HG02588 (cell line): ENCODE data around the gene FAM76B.

Source experiments
- ATAC-seq: cut with Tn5 transposase; IDR thresholded peaks from one replicate; pipeline ENCODE4 v1.9.1; 2021; ENCODE audit warnings: mild to moderate bottlenecking, moderate library complexity; ENCODE audit not compliant: unreplicated experiment

Gene FAM76B

DNA sequence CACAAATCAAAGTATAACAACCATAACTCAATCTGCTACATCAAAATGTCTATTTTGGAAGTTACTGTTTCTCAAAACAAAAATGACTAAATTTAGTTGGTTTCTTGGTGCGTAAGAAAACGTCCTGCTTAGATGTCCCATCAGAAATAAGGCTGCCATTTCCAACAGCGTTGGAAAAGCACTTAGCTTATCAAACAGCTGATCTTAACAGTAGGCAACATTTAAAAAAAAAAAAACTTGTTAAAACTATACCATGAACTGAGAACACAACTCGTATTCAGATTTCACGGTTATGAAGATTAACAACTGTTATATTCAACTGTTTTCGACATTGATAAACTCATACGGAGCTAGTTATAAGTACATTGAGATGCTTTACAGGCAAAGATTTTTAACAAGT lies 3.1 kb upstream of the FAM76B start:
- no peak for ATAC-seq

DNA sequence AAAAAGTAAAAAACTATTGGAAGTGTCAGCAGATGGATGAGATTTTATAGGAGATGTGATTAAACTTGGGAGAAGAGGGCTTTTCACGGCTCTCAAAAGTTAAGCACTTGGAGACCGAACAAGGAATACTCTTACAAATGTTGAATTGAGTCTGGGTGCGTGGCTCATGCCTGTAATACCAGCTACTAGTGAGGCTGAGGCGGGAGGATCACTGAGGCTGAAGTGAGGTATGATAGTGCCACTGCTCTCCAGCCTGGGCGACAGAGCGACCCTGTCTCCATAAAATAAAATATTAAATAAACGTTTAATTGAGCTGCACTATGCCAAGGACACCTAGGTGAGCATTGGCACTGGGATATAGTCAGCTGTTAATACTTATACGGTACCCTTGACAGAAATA lies 2.6 kb upstream of the FAM76B start:
- ATAC-seq = no peak

DNA sequence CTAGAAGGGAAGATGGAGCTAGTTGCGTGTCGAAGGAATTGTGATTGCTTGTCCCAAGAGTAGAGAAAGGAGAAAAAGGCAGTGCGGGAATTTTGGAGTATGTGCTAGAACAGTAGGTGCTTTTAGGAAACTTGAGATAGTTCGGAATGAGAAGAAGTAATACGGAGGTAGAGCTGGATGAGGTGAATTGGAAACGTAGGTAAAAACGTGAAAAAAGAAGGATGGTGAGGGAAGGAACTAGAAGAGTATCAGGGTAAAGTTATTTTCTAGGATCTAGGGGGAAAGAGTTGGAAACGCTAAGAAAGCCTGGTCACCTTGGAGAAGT lies 2.1 kb upstream of the FAM76B start:
- no peak for ATAC-seq

DNA sequence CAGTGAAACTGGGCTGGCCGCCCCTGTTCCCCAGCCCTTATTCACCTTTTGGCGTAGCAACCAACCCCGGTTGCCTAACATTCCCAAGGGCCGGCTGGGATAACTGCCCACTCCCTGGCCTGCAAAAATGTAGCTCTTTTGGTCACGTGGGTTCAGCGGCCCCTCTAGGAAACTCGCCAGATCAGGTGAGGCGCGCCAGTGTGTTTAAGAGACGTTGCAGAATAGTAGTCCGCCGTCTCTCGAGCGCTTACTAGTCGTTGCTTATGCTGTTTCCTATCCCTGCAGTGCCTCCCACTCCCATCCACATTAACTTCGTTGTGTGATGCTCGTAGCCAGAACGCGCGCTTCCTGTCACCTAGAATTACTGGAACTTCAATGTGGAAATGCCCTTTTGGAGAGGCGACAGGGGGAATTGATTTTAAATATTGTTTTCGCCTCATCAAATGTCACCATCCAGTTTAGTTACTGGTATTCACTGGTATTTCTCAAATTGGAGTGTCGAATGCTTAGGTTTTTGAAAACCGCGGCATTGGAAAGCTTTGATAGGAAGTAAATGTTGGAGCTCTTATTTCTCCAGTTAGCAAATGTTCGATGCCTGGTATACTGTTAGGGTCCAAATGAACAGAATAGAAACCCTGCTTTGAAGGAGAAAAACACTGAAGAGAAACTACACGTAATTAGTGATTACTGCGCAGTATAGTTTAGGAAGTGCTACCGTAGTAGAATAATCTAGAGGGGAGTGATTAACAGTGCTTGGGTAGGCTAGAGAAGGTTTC lies 1.5 kb upstream of the FAM76B start:
- no peak for ATAC-seq

DNA sequence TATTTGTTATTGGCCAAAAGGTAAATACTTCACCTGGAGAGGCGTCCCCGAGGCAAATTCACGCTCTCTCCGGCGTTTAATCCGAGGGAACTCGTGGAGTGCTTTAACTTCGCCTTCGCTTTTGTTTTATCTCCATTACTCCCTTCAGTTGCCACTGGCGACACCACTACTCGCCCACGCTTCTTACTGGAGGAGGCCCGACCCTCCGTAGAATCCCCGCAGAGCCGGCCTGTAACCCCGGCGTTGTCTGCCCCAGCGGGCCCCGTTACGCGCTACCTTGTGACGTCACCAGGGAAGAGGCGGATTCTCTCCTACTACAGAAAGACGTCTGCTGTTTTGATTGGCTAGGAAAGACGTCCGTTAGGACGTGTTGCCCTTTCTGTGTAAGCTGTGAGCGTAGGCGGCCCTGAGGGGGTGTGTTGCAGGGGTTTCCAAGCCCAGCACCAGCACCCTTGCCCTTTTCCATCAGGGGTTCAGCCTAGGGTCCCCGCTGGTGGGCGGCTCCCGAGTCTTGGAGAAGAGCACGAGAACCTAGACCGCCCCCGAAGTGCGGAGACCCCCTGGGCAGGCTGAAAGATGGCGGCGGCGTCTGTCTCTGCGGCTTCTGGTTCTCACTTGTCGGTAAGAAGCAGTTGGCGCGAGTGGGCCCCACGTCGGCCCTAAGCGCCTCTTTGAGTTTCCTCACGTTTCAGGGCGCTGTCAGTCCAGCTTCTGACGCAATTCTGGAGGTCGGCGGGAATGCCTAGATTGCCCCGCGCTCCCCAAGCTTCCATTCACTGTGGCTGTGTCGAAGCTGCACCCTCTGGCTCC lies 746 bp upstream of the FAM76B start, which contains the start of gene CEP57:
TSS of gene CEP57 (plus strand) at position 376 of the 810 bp plus-strand sequence. CDS start at position 577, 201 bp downstream.
- peak; percentile 64 for ATAC-seq

DNA sequence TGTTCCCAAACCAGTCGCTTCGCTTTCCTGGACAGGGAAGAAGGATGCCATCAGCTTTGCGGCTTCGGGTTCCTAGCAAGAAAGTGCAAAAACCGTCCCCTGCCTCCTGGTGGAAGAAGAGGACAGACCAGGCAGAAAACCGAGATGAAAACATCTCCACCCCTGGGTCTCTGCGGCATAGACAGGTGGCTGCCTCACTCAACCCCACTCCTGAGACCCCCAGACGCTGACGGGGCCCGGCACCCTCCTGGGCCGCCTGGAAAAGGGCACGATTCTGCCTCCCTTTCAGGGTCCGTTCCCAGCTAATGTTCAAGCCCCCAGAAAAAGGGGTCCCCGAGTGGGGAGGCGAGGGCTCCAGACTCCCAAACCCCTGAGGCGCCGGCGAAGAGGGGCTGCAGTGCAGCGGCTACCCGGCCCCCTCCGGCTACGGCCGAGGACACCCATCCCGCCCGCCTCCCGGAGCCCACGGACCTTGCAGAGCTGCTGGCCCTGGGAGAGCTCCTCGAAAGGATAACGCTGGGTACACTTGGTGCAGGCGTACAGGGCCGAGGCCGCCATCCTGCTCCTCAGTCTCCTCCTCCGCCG lies 569 bp downstream of the FAM76B start:
- ATAC-seq = no peak

DNA sequence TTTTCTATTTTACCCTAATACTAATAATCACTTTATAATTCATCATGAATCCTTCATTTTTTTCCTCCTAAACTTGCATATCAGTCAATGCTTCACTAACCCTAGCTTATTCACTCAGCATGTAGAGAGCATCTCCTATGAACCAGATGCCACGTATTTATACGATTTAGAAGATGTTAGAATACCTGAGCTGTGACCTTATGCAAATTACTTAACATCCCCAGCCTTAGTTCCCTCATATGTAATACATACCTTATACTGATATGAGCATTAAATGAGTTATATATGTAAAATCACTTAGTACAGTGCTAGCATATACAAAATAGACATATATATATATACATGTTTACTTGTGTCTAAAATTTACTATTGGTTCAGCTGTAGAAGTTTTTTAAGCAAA lies 9.0 kb downstream of the FAM76B start:
- no peak for ATAC-seq

DNA sequence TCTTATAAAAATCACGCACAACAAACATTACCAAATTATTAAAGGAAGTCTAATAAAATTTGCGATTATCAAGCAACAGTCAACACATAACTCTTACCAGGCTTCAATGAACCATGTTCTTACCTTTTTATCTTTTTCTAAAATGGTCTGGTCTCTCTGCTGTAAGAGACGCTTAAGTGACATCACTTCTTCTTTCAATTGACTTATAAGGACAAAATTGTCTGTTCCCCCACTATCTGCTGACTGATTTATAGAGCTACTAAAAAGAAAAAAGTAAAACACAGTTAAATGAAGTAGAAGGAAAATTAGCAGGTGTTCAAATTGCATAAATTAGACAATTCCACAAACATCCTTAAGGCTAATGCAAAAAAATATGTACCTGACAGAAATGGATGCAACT lies 10.9 kb downstream of the FAM76B start:
- no peak for ATAC-seq

DNA sequence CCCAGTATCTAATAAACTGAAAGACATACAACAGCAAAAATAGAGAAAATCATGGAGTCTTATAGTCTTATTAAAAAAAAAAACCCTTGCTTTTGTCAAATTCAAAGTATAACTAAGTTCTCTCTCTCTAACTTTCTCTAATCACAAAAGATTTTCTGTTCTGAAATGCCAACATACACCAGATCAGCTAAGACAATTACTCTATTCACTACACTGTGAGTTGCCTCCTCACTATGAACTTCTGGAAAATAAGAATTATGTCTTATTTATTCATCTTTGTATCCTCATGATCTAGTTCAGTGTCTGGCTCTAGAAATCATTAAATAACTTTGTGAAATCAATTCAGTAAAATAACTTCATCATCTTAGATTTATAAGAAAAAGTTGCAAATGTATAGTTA lies 12.7 kb downstream of the FAM76B start:
- no peak for ATAC-seq

DNA sequence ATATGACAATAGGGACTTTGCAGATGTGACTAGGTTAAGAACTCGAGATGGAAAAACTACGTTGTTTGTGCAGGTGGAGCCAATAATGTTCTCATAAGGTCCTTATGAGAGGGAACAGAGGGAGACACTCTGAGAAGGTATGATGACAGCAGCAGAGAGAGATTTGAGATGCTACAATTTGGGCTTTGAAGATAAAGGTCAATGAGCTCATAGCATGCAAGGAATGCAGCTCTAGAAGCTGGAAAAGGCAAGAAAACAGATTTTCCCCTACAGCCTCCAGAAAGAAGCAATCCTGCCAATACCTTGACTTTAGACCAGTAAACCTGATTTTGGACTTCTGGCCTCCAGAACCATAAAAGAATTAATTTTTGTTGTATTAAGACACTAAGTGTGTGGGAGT lies 21.1 kb downstream of the FAM76B start:
- no peak for ATAC-seq

DNA sequence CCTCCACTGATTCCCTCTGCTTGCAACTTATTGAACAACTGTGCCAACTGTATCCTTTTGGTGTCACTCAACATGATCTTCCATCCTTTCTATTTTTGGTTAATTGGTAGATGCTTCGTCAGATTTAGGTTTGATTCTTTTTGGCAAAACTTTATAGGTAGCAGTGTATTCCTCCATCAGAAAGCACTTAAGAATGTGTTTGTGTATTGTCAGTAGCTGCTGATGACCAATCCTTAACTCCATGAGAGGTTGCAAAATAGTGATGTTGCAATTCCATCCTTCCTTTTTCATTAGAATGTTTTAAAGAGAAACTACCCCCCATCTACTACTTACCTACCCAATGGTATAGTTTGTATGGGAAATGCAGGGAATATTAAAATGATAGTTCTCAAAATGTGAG lies 22.1 kb downstream of the FAM76B start:
- no peak for ATAC-seq

DNA sequence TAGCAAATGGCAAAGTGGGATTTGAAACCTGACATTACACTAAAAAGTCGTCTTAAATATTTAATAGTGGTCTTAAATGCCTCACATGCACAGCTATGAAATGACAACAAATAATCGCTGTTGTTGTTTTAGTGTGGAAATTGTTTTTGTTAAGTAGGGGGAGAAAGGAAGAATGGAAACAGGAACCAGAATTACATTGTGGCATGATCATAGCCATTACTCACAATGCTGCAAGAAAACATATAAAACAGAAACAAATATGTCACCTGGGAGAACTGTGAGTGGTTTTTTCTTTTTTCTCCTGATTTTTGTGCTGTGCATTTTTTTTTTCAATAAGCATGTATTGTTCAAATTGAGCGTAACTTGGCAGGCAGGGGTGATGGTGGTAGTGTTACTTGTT lies 22.9 kb downstream of the FAM76B start:
- ATAC-seq = no peak

DNA sequence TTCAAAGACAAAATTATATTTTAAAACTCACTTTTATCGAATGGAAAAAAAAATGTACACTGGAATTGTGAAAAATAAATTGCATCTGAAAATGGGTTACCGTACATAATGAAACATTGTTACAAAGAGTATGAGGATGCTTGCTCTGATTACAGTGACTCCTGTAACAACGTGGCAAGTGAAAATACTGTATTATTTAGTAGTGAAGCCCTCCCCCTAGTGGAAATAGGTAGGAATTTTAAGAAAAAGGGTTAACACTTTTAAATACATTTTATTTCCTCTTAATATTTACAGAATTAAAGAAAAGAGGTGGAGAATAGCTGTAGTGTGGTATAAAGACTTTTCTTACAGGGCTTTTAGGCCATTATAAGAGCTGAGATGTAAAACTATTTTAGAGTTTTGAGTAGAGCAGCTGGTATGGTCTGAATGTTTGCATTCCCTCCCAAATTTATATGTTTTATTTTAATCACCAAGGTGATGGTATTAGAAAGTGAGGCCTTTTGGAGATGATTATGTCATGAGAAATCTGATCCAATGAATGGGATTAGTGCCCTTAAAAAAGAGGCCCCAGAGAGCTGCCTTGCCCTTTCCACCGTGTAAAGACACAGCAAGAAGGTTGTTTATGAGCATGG lies 25.2 kb downstream of the FAM76B start:
- ATAC-seq = no peak

DNA sequence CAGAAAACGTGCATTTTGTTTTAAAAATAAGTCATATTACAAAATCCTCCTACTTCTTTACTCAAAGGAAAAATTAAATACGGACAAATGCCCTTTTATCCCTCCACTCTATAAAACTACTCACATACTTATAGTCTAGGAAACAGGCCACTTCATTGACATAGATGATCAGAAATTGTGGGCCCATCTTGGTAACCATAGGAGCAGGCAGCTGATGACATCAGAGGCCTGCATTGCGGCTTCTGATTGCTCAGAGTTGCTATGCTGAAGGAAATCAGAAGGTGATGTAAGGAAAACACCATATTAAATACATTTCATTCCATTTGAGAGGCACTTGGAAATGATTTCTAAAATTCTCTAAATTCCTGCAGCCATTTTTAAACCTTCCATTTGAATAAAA lies 27.0 kb downstream of the FAM76B start:
- ATAC-seq = no peak

DNA sequence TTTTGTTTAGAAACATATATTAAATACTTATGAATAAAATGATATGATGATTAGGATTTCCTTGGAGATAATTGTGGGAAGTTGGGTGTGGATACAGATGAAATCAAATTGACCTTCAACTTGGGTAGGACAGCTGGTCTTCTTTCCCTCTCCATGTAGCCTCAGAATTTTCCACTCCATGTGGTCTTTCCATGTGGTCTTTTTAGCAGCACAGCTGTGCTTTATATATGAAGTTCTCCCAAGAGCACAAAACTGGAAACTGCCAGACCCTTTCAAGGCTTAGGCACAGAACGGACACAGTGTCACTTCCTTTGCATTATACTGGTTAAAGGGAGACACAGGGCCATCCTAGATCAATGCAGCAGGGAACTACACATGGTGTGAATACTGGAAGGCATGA lies 28.6 kb downstream of the FAM76B start:
- no peak for ATAC-seq

DNA sequence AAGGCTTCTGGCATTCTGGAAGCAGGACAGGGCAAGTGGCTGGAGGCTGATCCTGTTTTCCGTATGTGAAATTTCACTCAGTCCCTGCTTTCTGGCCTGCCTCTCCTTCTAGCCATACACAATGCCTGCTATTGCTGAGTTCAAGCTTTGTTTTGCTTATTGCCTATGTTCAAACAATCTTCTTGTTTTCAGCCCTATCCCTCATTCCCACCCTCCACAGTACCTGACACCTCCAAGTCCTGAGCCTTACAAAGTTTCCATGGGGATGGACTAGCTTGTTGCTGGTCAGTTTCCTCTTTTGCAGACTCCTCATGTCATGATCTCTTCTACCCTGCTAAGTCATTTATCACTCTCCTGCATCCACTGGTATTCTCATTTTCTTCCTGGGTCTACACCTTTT lies 38.1 kb downstream of the FAM76B start:
- ATAC-seq = no peak

DNA sequence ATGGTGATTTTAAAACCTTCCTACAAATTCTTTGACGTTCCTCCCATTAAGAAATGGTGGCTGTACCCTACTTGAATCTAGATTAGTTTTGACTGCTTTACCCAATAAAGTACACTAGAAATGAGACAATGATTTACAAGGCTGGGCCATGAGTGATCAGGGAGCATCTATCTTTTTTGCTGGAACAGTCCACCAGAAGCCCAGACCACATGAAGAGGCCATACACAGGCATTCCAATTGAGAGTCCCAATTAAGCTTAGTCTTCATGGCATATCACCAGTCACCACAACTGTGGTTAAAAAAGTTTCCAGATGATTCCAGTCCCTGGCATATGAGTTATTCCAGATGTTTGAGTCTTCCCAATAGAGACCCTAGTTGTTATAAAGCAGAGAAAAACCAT lies 39.5 kb downstream of the FAM76B start:
- no peak for ATAC-seq

DNA sequence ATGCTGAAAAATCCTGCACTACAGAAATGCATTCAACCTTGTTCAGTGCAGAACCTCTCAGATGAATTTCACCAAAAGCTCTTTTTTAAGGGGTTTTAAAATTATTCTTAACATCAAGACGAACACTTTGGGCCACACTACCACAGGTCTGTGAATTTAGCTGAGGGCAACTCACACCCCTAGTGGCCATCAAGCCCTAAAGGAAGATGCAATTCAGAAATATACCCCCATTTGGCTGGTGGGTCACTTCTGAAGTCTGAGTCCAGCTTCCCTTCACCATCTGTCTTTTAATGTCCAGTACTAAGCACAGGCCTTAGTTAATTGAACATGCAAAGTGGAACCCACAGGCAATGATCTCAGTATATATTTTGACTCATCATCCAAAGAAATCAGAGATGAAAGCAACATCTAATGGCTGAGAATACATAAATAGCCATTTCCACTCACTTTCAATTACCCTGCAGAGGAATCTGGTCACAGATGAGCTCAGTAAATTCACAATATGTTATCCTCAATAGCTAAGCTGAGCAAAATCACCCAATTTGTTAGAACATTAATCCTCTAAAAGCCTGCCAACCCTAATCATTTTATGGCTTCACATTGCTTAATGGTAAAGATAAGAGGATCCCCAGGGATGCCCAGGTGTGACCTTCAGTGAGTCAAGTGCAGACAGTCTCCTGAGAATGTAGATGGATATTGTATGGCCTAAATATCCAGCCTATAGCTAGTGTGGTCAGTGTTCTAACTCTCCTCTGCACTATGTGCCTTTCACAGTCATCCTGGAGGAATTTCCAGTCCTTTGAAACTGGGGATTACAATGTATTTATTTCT lies 50.3 kb downstream of the FAM76B start:
- no peak for ATAC-seq

DNA sequence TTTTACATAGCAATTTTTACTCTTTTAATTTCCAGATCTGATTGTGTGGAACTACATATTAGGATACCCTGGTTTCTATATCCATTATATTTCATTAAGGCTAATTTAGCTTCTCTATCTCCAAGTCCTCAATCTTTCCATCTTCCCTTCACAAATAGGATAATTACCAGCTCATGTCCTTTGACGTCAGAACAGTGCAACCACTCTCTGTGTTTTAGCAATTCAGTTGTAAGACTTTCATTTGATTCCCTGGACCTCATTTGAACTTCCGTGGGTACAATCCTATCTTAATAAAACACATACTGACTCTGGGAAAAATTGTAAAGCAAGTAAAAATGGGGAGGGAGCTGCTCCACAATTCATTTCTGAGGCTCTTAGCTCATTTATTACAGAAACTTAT lies 52.8 kb downstream of the FAM76B start:
- no peak for ATAC-seq

DNA sequence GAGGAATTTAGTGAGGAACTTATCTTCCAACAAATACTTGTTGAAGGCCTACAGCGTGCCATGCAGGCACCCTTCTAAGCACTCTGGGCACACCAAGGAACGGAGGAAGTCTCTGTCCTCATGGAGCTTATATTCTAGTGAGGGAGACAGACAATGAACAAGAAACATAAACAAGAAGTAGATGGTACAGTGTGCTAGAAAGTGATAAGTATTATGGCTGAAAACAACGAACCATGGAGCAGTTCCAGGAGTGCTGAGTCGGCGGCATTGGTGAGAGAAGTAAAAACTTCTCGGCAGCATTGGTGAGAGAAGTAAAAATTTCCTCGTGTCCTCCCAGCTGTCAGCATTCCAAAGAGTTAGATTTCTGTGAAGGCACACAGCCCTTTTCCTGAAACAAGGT lies 53.2 kb downstream of the FAM76B start:
- no peak for ATAC-seq
